Tibial nerve (tissue), 4 donors: ENCODE data around the gene ROS1. TPM values are rescaled to one million over a fixed set of nuclear protein-coding genes. Genes with fewer than 3 reads are reported as not detected.

ENCODE experiments used
- DNase-seq, 2 donors: peaks; one replicate each; pipeline ENCODE4 v3.0.0-alpha.2; 2019; ENCODE audit warnings: low spot score in 2 of 2
- H3K27ac ChIP-seq, 4 donors: fragments of 200-600 bp; sonication (generic) in 3 of 4; one replicate each; pipeline ENCODE4 v1.5.1; 2017 to 2019; ENCODE audit warnings: mild to moderate bottlenecking in 1 of 4
- H3K27me3 ChIP-seq, 2 donors: fragments of 200-600 bp; sonication (generic) in 1 of 2; one replicate each; pipeline versions ENCODE4 v1.5.1 to v1.6.0; 2017 to 2019
- H3K36me3 ChIP-seq, 3 donors: fragments of 200-600 bp; sonication (generic); one replicate each; pipeline ENCODE4 v1.5.1; 2018 to 2019
- H3K4me1 ChIP-seq, 4 donors: fragments of 200-600 bp; sonication (generic) in 3 of 4; one replicate each; pipeline ENCODE4 v1.5.1; 2017 to 2019
- H3K4me3 ChIP-seq, 4 donors: fragments of 200-600 bp; sonication (generic) in 3 of 4; one replicate each; pipeline ENCODE4 v1.5.1; 2017 to 2019; ENCODE audit warnings: mild to moderate bottlenecking in 1 of 4, moderate library complexity in 1 of 4
- H3K9me3 ChIP-seq, 4 donors: fragments of 200-600 bp; sonication (generic) in 3 of 4; one replicate each; pipeline ENCODE4 v1.5.1; 2017 to 2019
- CTCF ChIP-seq, 5 experiments: fragments of 200-600 bp in 3 of 5; fragments of 450-650 bp in 2 of 5; sonication (generic) in 3 of 5; IDR thresholded peaks; one replicate each; pipeline ENCODE4 v1.5.1; 2016 to 2019; ENCODE audit warnings: antibody characterized with exemption in 5 of 5, mild to moderate bottlenecking in 3 of 5, moderate library complexity in 2 of 5
- EP300 ChIP-seq, 2 donors: sonication (generic); formaldehyde crosslinking; IDR thresholded peaks; one replicate each; pipeline ENCODE4 v1.6.1; 2017; ENCODE audit warnings: antibody characterized with exemption in 2 of 2, mild to moderate bottlenecking in 1 of 2
- POLR2A ChIP-seq, 2 donors: fragments of 450-650 bp; IDR thresholded peaks; one replicate each; pipeline ENCODE4 v1.6.1; 2017; ENCODE audit warnings: antibody characterized with exemption in 2 of 2, mild to moderate bottlenecking in 2 of 2, moderate library complexity in 2 of 2
- WGBS, 2 donors: methylation state at CpG; one replicate each; pipeline ENCODE4 v1.1.5; 2018; 5-methylcytosine and 5-hydroxymethylcytosine counted together
- total RNA-seq, 4 donors: library from RNA; depleted of rRNA; stranded (reverse); fragments of >200 nt; gene quantifications; one replicate each; pipeline ENCODE4 v1.1.0, GENCODE V29; 2016

The ROS1 gene
- total RNA-seq, 4 donors from 2014 or later: not detected

GRCh38 chr6:117414770-117415169 is 11.0 kb downstream of the ROS1 start:
- H3K4me1 ChIP-seq: peaks cover 0 to 8% (median 0%) of the 10 kb centered on the region in 4 donors
- TF ChIP-seq CTCF (IDR thresholded peaks at IDR 0.05) (no peak), POLR2A (IDR thresholded peaks at IDR 0.05) (no peak), EP300 (IDR thresholded peaks at IDR 0.05) (no peak)
- H3K36me3 ChIP-seq: no peaks in the 10 kb centered on the region
- H3K4me3 ChIP-seq: no peak overlapping the region
- no peak for DNase-seq
- H3K27me3 ChIP-seq: no peaks in the 10 kb centered on the region
- H3K9me3 ChIP-seq: no peaks in the 10 kb centered on the region
- no peak overlapping the region for H3K27ac ChIP-seq

- Histone ChIP-seq H3K9me3 (no peaks in the 10 kb centered on the region), H3K36me3 (no peaks in the 10 kb centered on the region), H3K4me1 (peaks cover 0 to 8% (median 0%) of the 10 kb centered on the region in 4 donors), H3K27ac (peak overlapping the region in 2 of 4 donors; percentile 60 to 69), H3K4me3 (no peak overlapping the region), H3K27me3 (no peaks in the 10 kb centered on the region)
- WGBS, 2 donors: 29 to 36% methylated on average over 3 of the region's 3 CpGs
- DNase-seq: no peak
- TF ChIP-seq POLR2A (IDR thresholded peaks at IDR 0.05): no peak
- TF ChIP-seq EP300 (IDR thresholded peaks at IDR 0.05): no peak
- no peak for TF ChIP-seq CTCF (IDR thresholded peaks at IDR 0.05)
Observed at GRCh38 chr6:117411474-117411873, 14.3 kb downstream of the ROS1 start.

- Histone ChIP-seq H3K27me3 (no peaks in the 10 kb centered on the region), H3K27ac (no peak overlapping the region), H3K36me3 (no peaks in the 10 kb centered on the region), H3K4me3 (no peak overlapping the region), H3K9me3 (no peaks in the 10 kb centered on the region), H3K4me1 (peaks cover 0 to 8% (median 0%) of the 10 kb centered on the region in 4 donors)
- TF ChIP-seq POLR2A (IDR thresholded peaks at IDR 0.05) (no peak), EP300 (IDR thresholded peaks at IDR 0.05) (no peak), CTCF (IDR thresholded peaks at IDR 0.05) (no peak)
- no peak for DNase-seq
- 48 to 54% methylated on average over 4 of the region's 4 CpGs for WGBS, 2 donors
Observed at GRCh38 chr6:117409863-117410262, 15.9 kb downstream of the ROS1 start.

GRCh38 chr6:117409420-117409819 is 16.3 kb downstream of the ROS1 start:
- TF ChIP-seq CTCF (IDR thresholded peaks at IDR 0.05) (no peak), EP300 (IDR thresholded peaks at IDR 0.05) (no peak), POLR2A (IDR thresholded peaks at IDR 0.05) (no peak)
- H3K4me3 ChIP-seq: no peak overlapping the region
- H3K36me3 ChIP-seq: no peaks in the 10 kb centered on the region
- H3K4me1 ChIP-seq: peaks cover 0 to 8% (median 0%) of the 10 kb centered on the region in 4 donors
- no peak overlapping the region for H3K27ac ChIP-seq
- DNase-seq: no peak
- H3K27me3 ChIP-seq: no peaks in the 10 kb centered on the region
- H3K9me3 ChIP-seq: no peaks in the 10 kb centered on the region
- WGBS, 2 donors: 72 to 78% methylated on average over 11 of the region's 11 CpGs

GRCh38 chr6:117404548-117404947 is 21.2 kb downstream of the ROS1 start:
- no peaks in the 10 kb centered on the region for H3K36me3 ChIP-seq
- DNase-seq: no peak
- no peaks in the 10 kb centered on the region for H3K9me3 ChIP-seq
- H3K27me3 ChIP-seq: no peaks in the 10 kb centered on the region
- H3K4me1 ChIP-seq: no peaks in the 10 kb centered on the region
- WGBS, 2 donors: 0 to 54% methylated on average over 1 of the region's 1 CpG
- no peak overlapping the region for H3K27ac ChIP-seq
- H3K4me3 ChIP-seq: no peak overlapping the region
- TF ChIP-seq POLR2A (IDR thresholded peaks at IDR 0.05): no peak
- no peak for TF ChIP-seq CTCF (IDR thresholded peaks at IDR 0.05)
- TF ChIP-seq EP300 (IDR thresholded peaks at IDR 0.05): no peak
